Colonic mucosa (tissue), 4 donors: Measurements from ENCODE around the gene POR. TPM values are rescaled to one million over a fixed set of nuclear protein-coding genes. Genes with fewer than 3 reads are reported as not detected.

ENCODE experiments used
- DNase-seq: peaks from one replicate; pipeline ENCODE4 v3.0.0-alpha.2; 2020
- H3K27ac ChIP-seq: fragments of 200-600 bp; one replicate; pipeline ENCODE4 v1.8.0; 2021
- H3K27me3 ChIP-seq: fragments of 200-600 bp; one replicate; pipeline ENCODE4 v1.8.0; 2021
- H3K36me3 ChIP-seq: fragments of 200-600 bp; one replicate; pipeline ENCODE4 v1.8.0; 2021
- H3K4me1 ChIP-seq: fragments of 200-600 bp; one replicate; pipeline ENCODE4 v1.8.0; 2021; ENCODE audit warnings: mild to moderate bottlenecking
- H3K4me3 ChIP-seq: fragments of 200-600 bp; one replicate; pipeline ENCODE4 v1.8.0; 2021
- H3K9ac ChIP-seq, 2 donors: one replicate each; pipeline ENCODE4 v1.7.0; 2013; ENCODE audit warnings: control low read depth in 2 of 2, low read depth in 2 of 2, low read length in 2 of 2
- H3K9me3 ChIP-seq: fragments of 200-600 bp; one replicate; pipeline ENCODE4 v1.8.0; 2021
- CTCF ChIP-seq: fragments of 200-600 bp; IDR thresholded peaks from one replicate; pipeline ENCODE4 v1.8.0; 2022; ENCODE audit warnings: antibody characterized with exemption, mild to moderate bottlenecking
- intact Hi-C: fragments of 100-400 bp; cut with DNase I; formaldehyde crosslinking; loops from one replicate; pipeline ENCODE4 v1.14.1; 2022
- total RNA-seq, 2 donors: library from RNA; stranded (reverse); fragmentation: NEBNext Ultra II Directional in 1 of 2; extraction: Animal tissue kit (Norgen Biotek cat#: 25700) in 1 of 2; gene quantifications; one replicate each; pipeline ENCODE4 v1.2.1, GENCODE V29; 2021
- donor health status: healthy.
- donor health status: DM: no; HTN: no; CAD: no.
- donor health status: DM: no; HTN: no; CAD: no.

Gene POR
- total RNA-seq, 2 donors from 2014 or later = 126 to 169 TPM

- Histone ChIP-seq H3K9me3 (no peaks in the 10 kb centered on the region), H3K4me3 (no peak overlapping the region), H3K4me1 (peaks cover 5% of the 10 kb centered on the region), H3K36me3 (no peaks in the 10 kb centered on the region), H3K27ac (no peak overlapping the region), H3K27me3 (no peaks in the 10 kb centered on the region), H3K9ac (no peak overlapping the region)
- TF ChIP-seq CTCF = no peak
- intact Hi-C loops = no loop called here
- no peak for DNase-seq
Measured at GRCh38 chr7:75961218-75961617, 46.3 kb downstream of the POR start.

- H3K27me3 ChIP-seq = no peaks in the 10 kb centered on the region
- H3K4me3 ChIP-seq = no peak overlapping the region
- H3K36me3 ChIP-seq = no peaks in the 10 kb centered on the region
- no peak for DNase-seq
- no peaks in the 10 kb centered on the region for H3K9me3 ChIP-seq
- peak overlapping the region; percentile 7 for H3K27ac ChIP-seq
- H3K4me1 ChIP-seq = peaks cover 5% of the 10 kb centered on the region
- no peak overlapping the region for H3K9ac ChIP-seq
- no peak for TF ChIP-seq CTCF
- intact Hi-C loops = no loop called here
Measured at GRCh38 chr7:75962607-75963380, 47.8 kb downstream of the POR start.

GRCh38 chr7:75963381-75963995, 48.5 kb downstream of the POR start:
- DNase-seq = no peak
- no peaks in the 10 kb centered on the region for H3K36me3 ChIP-seq
- peaks cover 5% of the 10 kb centered on the region for H3K4me1 ChIP-seq
- H3K27me3 ChIP-seq = no peaks in the 10 kb centered on the region
- H3K4me3 ChIP-seq = no peak overlapping the region
- H3K9me3 ChIP-seq = no peaks in the 10 kb centered on the region
- H3K27ac ChIP-seq = peak overlapping the region; percentile 7
- intact Hi-C loops = no loop called here
- H3K9ac ChIP-seq = peak overlapping the region in 1 of 2 donors; percentile 14
- no peak for TF ChIP-seq CTCF

- no peak for DNase-seq
- Histone ChIP-seq H3K27ac (peak overlapping the region; percentile 62), H3K9ac (no peak overlapping the region), H3K27me3 (no peaks in the 10 kb centered on the region), H3K9me3 (no peaks in the 10 kb centered on the region), H3K4me3 (no peak overlapping the region), H3K4me1 (no peaks in the 10 kb centered on the region), H3K36me3 (no peaks in the 10 kb centered on the region)
- TF ChIP-seq CTCF = no peak
- intact Hi-C loops = no loop called here
Measured at GRCh38 chr7:75965617-75966016, 50.7 kb downstream of the POR start.

GRCh38 chr7:75966190-75966961, 51.4 kb downstream of the POR start:
- DNase-seq = peak; percentile 42
- no peak overlapping the region for H3K4me3 ChIP-seq
- TF ChIP-seq CTCF = no peak
- H3K9me3 ChIP-seq = no peaks in the 10 kb centered on the region
- intact Hi-C loops = no loop called here
- no peaks in the 10 kb centered on the region for H3K4me1 ChIP-seq
- H3K9ac ChIP-seq = peak overlapping the region in 1 of 2 donors; percentile 56
- no peaks in the 10 kb centered on the region for H3K36me3 ChIP-seq
- H3K27ac ChIP-seq = peak overlapping the region; percentile 62
- H3K27me3 ChIP-seq = no peaks in the 10 kb centered on the region
